Osteoblast (primary cell): ENCODE measurements around the gene UCHL3. TPM values are rescaled to one million over a fixed set of nuclear protein-coding genes. Genes with fewer than 3 reads are reported as not detected.

Source experiments
- DNase-seq: peaks from one replicate; pipeline ENCODE4 v3.0.0; 2011; ENCODE audit warnings: low spot score, mixed read lengths; ENCODE audit not compliant: insufficient read length; ENCODE audit errors: missing footprints
- H2AFZ ChIP-seq: 2 replicates; pipeline ENCODE4 v1.6.0; 2011; ENCODE audit warnings: mild to moderate bottlenecking, low read length
- H3K27ac ChIP-seq: 2 replicates; pipeline ENCODE4 v1.5.1; 2011; ENCODE audit warnings: mild to moderate bottlenecking, low read depth, low read length, moderate library complexity
- H3K27me3 ChIP-seq: 2 replicates; pipeline ENCODE4 v1.6.0; 2012; ENCODE audit warnings: mild to moderate bottlenecking, control low read depth, inconsistent platforms, low read length, moderate library complexity; ENCODE audit not compliant: insufficient read depth
- H3K36me3 ChIP-seq: 2 replicates; pipeline ENCODE4 v1.5.1; 2011; ENCODE audit warnings: mild to moderate bottlenecking, low read length, control low read depth, moderate library complexity; ENCODE audit not compliant: insufficient read depth
- H3K4me1 ChIP-seq: 2 replicates; pipeline ENCODE4 v1.5.1; 2011; ENCODE audit warnings: mild to moderate bottlenecking, low read length, control low read depth, moderate library complexity; ENCODE audit not compliant: insufficient read depth
- H3K4me2 ChIP-seq: 2 replicates; pipeline ENCODE4 v1.6.0; 2011; ENCODE audit warnings: mild to moderate bottlenecking, low read length; ENCODE audit not compliant: insufficient read depth
- H3K4me3 ChIP-seq: fragments of 200-600 bp; sonication (generic); 3 replicates; pipeline ENCODE4 v1.5.1; 2012; ENCODE audit warnings: mild to moderate bottlenecking, low read length, inconsistent platforms; ENCODE audit not compliant: insufficient read depth
- H3K79me2 ChIP-seq: 2 replicates; pipeline ENCODE4 v1.6.0; 2012; ENCODE audit warnings: mild to moderate bottlenecking, low read length, control low read depth, inconsistent platforms; ENCODE audit not compliant: insufficient read depth
- H3K9me3 ChIP-seq: 2 replicates; pipeline ENCODE4 v1.5.1; 2011; ENCODE audit warnings: low read depth, low read length, control low read depth
- H4K20me1 ChIP-seq: 2 replicates; pipeline ENCODE4 v1.6.0; 2012; ENCODE audit warnings: mild to moderate bottlenecking, low read length, control low read depth; ENCODE audit not compliant: insufficient read depth
- CTCF ChIP-seq: IDR thresholded peaks from 2 replicates; pipeline ENCODE4 v1.5.1; 2011; ENCODE audit warnings: mild to moderate bottlenecking, low read depth, low read length, moderate library complexity; ENCODE audit errors: extremely low read depth
- total RNA-seq: library from RNA; depleted of rRNA; stranded (reverse); fragments of >200 nt; gene quantifications from 2 replicates; pipeline ENCODE4 v1.2.3, GENCODE V29; 2012

Gene UCHL3
- total RNA-seq, 1 donor: 15.6 TPM

GRCh38 chr13:75514080-75514995, 35.3 kb upstream of the UCHL3 start:
- Histone ChIP-seq H3K27me3 (no peaks in the 10 kb centered on the region), H3K36me3 (no peaks in the 10 kb centered on the region), H3K4me1 (no peaks in the 10 kb centered on the region), H3K4me3 (no peak overlapping the region), H3K4me2 (no peak overlapping the region), H3K79me2 (no peaks in the 10 kb centered on the region), H3K27ac (no peak overlapping the region), H2AFZ (no peak overlapping the region), H3K9me3 (no peaks in the 10 kb centered on the region), H4K20me1 (no peaks in the 10 kb centered on the region)
- TF ChIP-seq CTCF: no peak
- DNase-seq: no peak

- no peaks in the 10 kb centered on the region for H3K9me3 ChIP-seq
- no peak overlapping the region for H2AFZ ChIP-seq
- TF ChIP-seq CTCF: no peak
- no peaks in the 10 kb centered on the region for H4K20me1 ChIP-seq
- H3K27me3 ChIP-seq: no peaks in the 10 kb centered on the region
- H3K27ac ChIP-seq: no peak overlapping the region
- no peak for DNase-seq
- no peaks in the 10 kb centered on the region for H3K79me2 ChIP-seq
- no peaks in the 10 kb centered on the region for H3K36me3 ChIP-seq
- no peak overlapping the region for H3K4me2 ChIP-seq
- no peak overlapping the region for H3K4me3 ChIP-seq
- no peaks in the 10 kb centered on the region for H3K4me1 ChIP-seq
Observed at GRCh38 chr13:75518439-75519088, 31.0 kb upstream of the UCHL3 start.

- Histone ChIP-seq H3K27me3 (no peaks in the 10 kb centered on the region), H4K20me1 (no peaks in the 10 kb centered on the region), H3K4me2 (no peak overlapping the region), H2AFZ (no peak overlapping the region), H3K27ac (no peak overlapping the region), H3K4me1 (no peaks in the 10 kb centered on the region), H3K36me3 (peaks cover 10% of the 10 kb centered on the region), H3K4me3 (no peak overlapping the region), H3K79me2 (no peaks in the 10 kb centered on the region), H3K9me3 (no peaks in the 10 kb centered on the region)
- no peak for DNase-seq
- no peak for TF ChIP-seq CTCF
Observed at GRCh38 chr13:75521956-75522355, 27.6 kb upstream of the UCHL3 start.

- no peak for TF ChIP-seq CTCF
- H4K20me1 ChIP-seq: peaks cover 6% of the 10 kb centered on the region
- no peaks in the 10 kb centered on the region for H3K9me3 ChIP-seq
- no peak overlapping the region for H3K4me2 ChIP-seq
- H3K36me3 ChIP-seq: peaks cover 35% of the 10 kb centered on the region
- no peaks in the 10 kb centered on the region for H3K27me3 ChIP-seq
- H3K4me3 ChIP-seq: no peak overlapping the region
- no peak for DNase-seq
- H3K79me2 ChIP-seq: peaks cover 13% of the 10 kb centered on the region
- no peak overlapping the region for H2AFZ ChIP-seq
- H3K27ac ChIP-seq: no peak overlapping the region
- H3K4me1 ChIP-seq: peaks cover 2% of the 10 kb centered on the region
Observed at GRCh38 chr13:75530549-75530961, 19.0 kb upstream of the UCHL3 start.
